Endothelial cell of umbilical vein (primary cell): ENCODE results near the gene FGF22. TPM values are rescaled to one million over a fixed set of nuclear protein-coding genes. Genes with fewer than 3 reads are reported as not detected.

ENCODE experiments used
- BruUV-seq: library from RNA; stranded (reverse); fragments of 400-500 nt; replicated peaks from 2 replicates; lab custom pipeline; 2021; lab: Mats Ljungman, UMichigan
- CTCF ChIA-PET: fragments of 300-600, 350-600 bp; sonication (Branson Sonifier 250); formaldehyde crosslinking; loops from one replicate; lab custom pipeline; 2021; ENCODE audit warnings: antibody characterized with exemption, inconsistent platforms; lab: Charles Lee
- POLR2A ChIA-PET: fragments of 300-600, 350-600 bp; sonication (Branson Sonifier 250); formaldehyde crosslinking; loops from one replicate; lab custom pipeline; 2021; ENCODE audit warnings: antibody characterized with exemption, inconsistent platforms; lab: Charles Lee
- DNase-seq: peaks from one replicate; pipeline ENCODE4 v3.0.0-alpha.2; 2011; ENCODE audit warnings: low read depth, low spot score
- FAIRE-seq: peaks from 2 replicates; lab custom pipeline; 2011; peaks lifted over from hg19 to GRCh38; lab: Jason Lieb, UNC
- H2AFZ ChIP-seq: 2 replicates; pipeline ENCODE4 v1.6.0; 2012; ENCODE audit warnings: low read depth, low read length, control low read depth, inconsistent platforms
- H3K27ac ChIP-seq: 2 replicates; pipeline ENCODE4 v1.5.1; 2011; ENCODE audit warnings: low read depth, mild to moderate bottlenecking, control low read depth, low read length, moderate library complexity; ENCODE audit not compliant: insufficient read depth
- H3K27me3 ChIP-seq, 2 experiments: 2 replicates each; pipeline versions ENCODE4 v1.6.0 to v1.6.1; 2011; ENCODE audit warnings: low read length in 2 of 2, mixed read lengths in 1 of 2; ENCODE audit not compliant: control insufficient read depth in 2 of 2, insufficient read depth in 2 of 2
- H3K36me3 ChIP-seq, 2 experiments: 2 replicates in 1 of 2; 3 replicates in 1 of 2; pipeline ENCODE4 v1.5.1; 2011; ENCODE audit warnings: low read length in 2 of 2, mild to moderate bottlenecking in 1 of 2, moderate library complexity in 1 of 2; ENCODE audit not compliant: control insufficient read depth in 2 of 2, insufficient read depth in 2 of 2; ENCODE audit errors: extremely low read depth in 1 of 2
- H3K4me1 ChIP-seq: 3 replicates; pipeline ENCODE4 v1.5.1; 2011; ENCODE audit warnings: mild to moderate bottlenecking, low read length; ENCODE audit not compliant: control insufficient read depth, insufficient read depth; ENCODE audit errors: extremely low read depth
- H3K4me2 ChIP-seq: 2 replicates; pipeline ENCODE4 v1.6.1; 2011; ENCODE audit warnings: low read length, control low read depth, mixed read lengths; ENCODE audit not compliant: insufficient read depth
- H3K4me3 ChIP-seq, 3 experiments: fragments of 200-600 bp in 1 of 3; sonication (generic), shearing (Covaris generic) in 1 of 3; replicated peaks in 1 of 3; 2 replicates each; pipeline ENCODE4 v1.5.1; 2011 to 2016; ENCODE audit warnings: control low read depth in 3 of 3, low read length in 3 of 3, mild to moderate bottlenecking in 2 of 3, inconsistent platforms in 1 of 3, low read depth in 1 of 3, moderate library complexity in 1 of 3; ENCODE audit not compliant: insufficient read depth in 1 of 3
- H3K79me2 ChIP-seq: 2 replicates; pipeline ENCODE4 v1.6.0; 2012; ENCODE audit warnings: low read length, inconsistent platforms; ENCODE audit not compliant: control insufficient read depth, insufficient read depth
- H3K9ac ChIP-seq: replicated peaks from 2 replicates; pipeline ENCODE3; 2011; ENCODE audit warnings: low read length, control low read depth; ENCODE audit not compliant: insufficient read depth; ENCODE audit errors: extremely low read depth
- H3K9me1 ChIP-seq: replicated peaks from 3 replicates; pipeline ENCODE4 v1.6.0; 2011; ENCODE audit warnings: mild to moderate bottlenecking, low read length; ENCODE audit not compliant: control insufficient read depth, insufficient read depth; ENCODE audit errors: extremely low read depth
- H3K9me3 ChIP-seq: replicated peaks from 2 replicates; pipeline ENCODE4 v1.5.1; 2012; ENCODE audit warnings: low read length, inconsistent platforms; ENCODE audit not compliant: control insufficient read depth, insufficient read depth
- H4K20me1 ChIP-seq: replicated peaks from 2 replicates; pipeline ENCODE3; 2011; ENCODE audit warnings: mild to moderate bottlenecking, low read length; ENCODE audit not compliant: control insufficient read depth, insufficient read depth; ENCODE audit errors: extremely low read depth
- CTCF ChIP-seq, 2 donors: IDR thresholded peaks; 1 replicate in 1 of 2; 2 replicates in 1 of 2; pipeline ENCODE4 v1.5.1; 2011; ENCODE audit warnings: low read length in 2 of 2, mild to moderate bottlenecking in 2 of 2, moderate library complexity in 2 of 2, control low read depth in 1 of 2, inconsistent platforms in 1 of 2, low read depth in 1 of 2; ENCODE audit not compliant: insufficient read depth in 1 of 2; ENCODE audit errors: extremely low read depth in 1 of 2
- EZH2 ChIP-seq: IDR thresholded peaks from 2 replicates; pipeline ENCODE4 v1.6.1; 2012; ENCODE audit warnings: borderline replicate concordance, low read depth, mild to moderate bottlenecking, moderate library complexity, low read length, inconsistent platforms; ENCODE audit not compliant: severe bottlenecking
- FOS ChIP-seq: IDR thresholded peaks from 2 replicates; pipeline ENCODE4 v1.6.1; 2011; ENCODE audit warnings: mild to moderate bottlenecking, low read length, moderate library complexity, borderline replicate concordance; ENCODE audit not compliant: insufficient read depth
- GATA2 ChIP-seq: IDR thresholded peaks from 2 replicates; pipeline ENCODE4 v1.7.0; 2011; ENCODE audit warnings: low read depth, mild to moderate bottlenecking, moderate library complexity, mixed read lengths, low read length; ENCODE audit not compliant: insufficient read length, insufficient read depth
- JUN ChIP-seq: IDR thresholded peaks from 2 replicates; pipeline ENCODE4 v1.6.1; 2011; ENCODE audit warnings: borderline replicate concordance, low read depth; ENCODE audit not compliant: insufficient read length, insufficient read depth
- MAX ChIP-seq: IDR thresholded peaks from 2 replicates; pipeline ENCODE4 v1.6.1; 2011; ENCODE audit not compliant: insufficient read depth, insufficient read length
- MYC ChIP-seq: IDR thresholded peaks from one replicate; pipeline ENCODE4 v1.6.1; 2011; ENCODE audit warnings: mild to moderate bottlenecking, low read depth, low read length
- POLR2A ChIP-seq: IDR thresholded peaks from 2 replicates; pipeline ENCODE4 v1.6.1; 2012; ENCODE audit warnings: low read depth, mild to moderate bottlenecking, control low read depth, low read length
- POLR2AphosphoS5 ChIP-seq: IDR thresholded peaks from 2 replicates; pipeline ENCODE4 v1.6.1; 2012; ENCODE audit warnings: low read depth, mild to moderate bottlenecking, control low read depth, low read length, moderate library complexity; ENCODE audit not compliant: insufficient read depth
- dilution Hi-C: fragments of 300-500 bp; cut with MboI; formaldehyde crosslinking; loops from one replicate; pipeline ENCODE4 v1.15.0; 2019; ENCODE audit warnings: low sequenced_read_pairs; ENCODE audit not compliant: extremely low pct_ligation_motif_present
- intact Hi-C: fragments of 100-400 bp; cut with micrococcal nuclease; formaldehyde crosslinking; loops from one replicate; pipeline ENCODE4 v1.10.0; 2022
- polyA plus RNA-seq, 4 experiments: library from polyadenylated mRNA; depleted of rRNA in 3 of 4; stranded (reverse) in 3 of 4; unstranded in 1 of 4; fragments of >200 nt; gene quantifications; 2 replicates each; pipeline versions ENCODE4 v1.2.1 to v1.2.3, GENCODE V29; 2011 to 2012; ENCODE audit warnings: missing spikeins in 1 of 4
- total RNA-seq: library from RNA; stranded (reverse); gene quantifications from 2 replicates; pipeline ENCODE4 v1.2.3, GENCODE V29; 2021

Gene FGF22
- total and polyA plus RNA-seq, 2 donors (not counting 3 experiments of a cell fraction or from before 2014, with no cell fraction given), result 0.07 TPM; not detected in 1

- intact Hi-C loops (no loop called here), dilution Hi-C loops (no loop called here)
- Histone ChIP-seq H3K27me3 (no peaks in the 10 kb centered on the region), H3K9me3 (no peaks in the 10 kb centered on the region), H3K36me3 (no peaks in the 10 kb centered on the region), H4K20me1 (no peaks in the 10 kb centered on the region), H3K9me1 (no peaks in the 10 kb centered on the region), H3K4me3 (no peak overlapping the region), H3K4me2 (no peak overlapping the region), H3K4me1 (peaks cover 15% of the 10 kb centered on the region), H3K27ac (no peak overlapping the region), H2AFZ (no peak overlapping the region), H3K9ac (no peak overlapping the region), H3K79me2 (peaks cover 12% of the 10 kb centered on the region)
- POLR2A ChIA-PET, result no interaction called here
- TF ChIP-seq POLR2A, result no peak
- TF ChIP-seq EZH2, result no peak
- TF ChIP-seq CTCF (IDR thresholded peaks at IDR 0.05; ENCODE audit: extremely low read depth in 1 of 2, insufficient read depth in 1 of 2, low read depth in 1 of 2, low read length in 2 of 2), result no peak
- no peak for TF ChIP-seq POLR2AphosphoS5
- no peak for TF ChIP-seq GATA2
- no peak for TF ChIP-seq JUN
- TF ChIP-seq MAX, result no peak
- TF ChIP-seq FOS, result no peak
- no peak for TF ChIP-seq MYC
- no peak for DNase-seq
- CTCF ChIA-PET, result interaction anchor here (3.5 kb wide), 1 partner anchor 60 kb away, joined by 20 read pairs; no protein-coding TSS in a partner anchor
- BruUV-seq, result no TSS peak
- FAIRE-seq, result no peak
Measured at GRCh38 chr19:674282-675151, 34.8 kb downstream of the FGF22 start.
